GM18502 (cell line): ENCODE measurements around the gene PRKCB.
"Not testable (repeated sequence)": the region's sequence is repeated elsewhere in the genome, so short reads cannot be mapped to it uniquely, and the experiment has no call there.

Experiments used
- ATAC-seq: cut with Tn5 transposase; IDR thresholded peaks from one replicate; pipeline ENCODE4 v1.9.1; 2021; ENCODE audit warnings: mild to moderate bottlenecking; ENCODE audit not compliant: unreplicated experiment, poor library complexity

The PRKCB gene

DNA sequence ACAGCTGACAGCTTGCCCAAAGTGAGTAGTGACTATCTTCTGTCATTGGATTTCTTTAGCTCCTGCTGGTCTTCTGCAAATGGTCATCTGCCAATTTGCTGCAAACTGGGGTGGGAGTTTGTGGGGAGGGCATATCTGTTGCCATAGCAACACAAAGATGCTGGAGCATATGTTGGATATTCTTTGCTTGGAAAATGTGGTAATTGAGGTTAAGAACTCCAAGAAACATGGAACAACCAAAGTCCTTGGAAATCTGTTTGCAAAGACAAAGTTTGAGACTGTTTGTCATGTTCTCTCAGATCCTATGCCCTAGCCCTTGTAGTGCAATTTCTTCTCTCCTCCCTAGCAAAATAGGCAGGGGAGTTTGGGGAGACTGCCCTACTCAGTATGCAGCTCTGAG, 155.3 kb downstream of the PRKCB start:
- ATAC-seq = no peak

DNA sequence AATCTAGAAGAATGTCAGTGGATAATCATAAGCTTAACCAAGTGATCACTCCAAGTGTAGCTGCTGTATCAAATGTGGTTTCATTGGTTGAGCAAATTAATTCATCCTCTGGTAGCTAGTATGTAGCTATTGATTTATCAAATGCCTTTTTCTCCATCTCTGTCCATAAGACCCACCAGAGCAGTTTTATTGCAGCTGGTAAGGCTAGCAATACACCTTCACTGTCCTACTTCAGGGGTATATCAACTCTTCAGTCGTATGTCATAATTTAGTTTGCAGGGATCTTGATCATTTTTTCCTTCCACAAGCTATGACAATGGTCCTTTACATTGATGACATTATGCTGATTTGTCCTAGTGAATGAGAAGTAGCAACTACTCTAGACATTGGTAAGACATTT, 158.8 kb downstream of the PRKCB start:
- no peak for ATAC-seq

DNA sequence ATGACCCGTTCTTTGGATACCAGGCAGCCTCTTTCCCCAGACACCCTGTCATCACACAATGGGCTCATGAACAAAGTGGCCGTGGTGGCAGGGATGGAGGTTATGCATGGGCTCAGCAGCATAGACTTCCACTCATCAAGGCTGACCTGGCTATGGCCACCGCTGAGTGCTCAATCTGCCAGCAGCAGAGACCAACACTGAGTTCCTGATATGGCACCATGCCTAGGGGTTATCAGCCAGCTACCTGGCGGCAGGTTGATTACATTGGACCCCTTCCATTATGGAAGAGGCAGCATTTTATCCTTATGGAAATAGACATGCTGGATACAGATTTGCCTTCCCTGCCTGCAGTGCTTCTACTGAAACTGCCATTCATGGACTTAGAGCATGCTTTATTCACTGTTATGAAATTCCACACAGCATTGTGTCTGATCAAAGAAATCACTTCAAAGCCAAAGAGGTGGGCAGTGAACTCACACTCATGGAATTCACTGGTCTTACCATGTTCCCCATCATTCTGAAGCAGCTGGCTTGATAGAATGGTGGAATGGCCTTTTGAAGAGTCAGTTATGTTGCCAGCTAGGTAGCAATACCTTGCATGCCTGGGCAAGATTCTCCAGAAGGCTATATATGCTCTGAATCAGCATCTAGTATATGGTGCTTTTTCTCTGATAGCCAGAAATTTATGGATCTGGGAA, 160.6 kb downstream of the PRKCB start:
- no peak for ATAC-seq

GRCh38 chr16:23998771-23999170, 163.0 kb downstream of the PRKCB start:
- ATAC-seq = no peak

GRCh38 chr16:23999663-24000062, 163.9 kb downstream of the PRKCB start:
- peak; percentile 69 for ATAC-seq

DNA sequence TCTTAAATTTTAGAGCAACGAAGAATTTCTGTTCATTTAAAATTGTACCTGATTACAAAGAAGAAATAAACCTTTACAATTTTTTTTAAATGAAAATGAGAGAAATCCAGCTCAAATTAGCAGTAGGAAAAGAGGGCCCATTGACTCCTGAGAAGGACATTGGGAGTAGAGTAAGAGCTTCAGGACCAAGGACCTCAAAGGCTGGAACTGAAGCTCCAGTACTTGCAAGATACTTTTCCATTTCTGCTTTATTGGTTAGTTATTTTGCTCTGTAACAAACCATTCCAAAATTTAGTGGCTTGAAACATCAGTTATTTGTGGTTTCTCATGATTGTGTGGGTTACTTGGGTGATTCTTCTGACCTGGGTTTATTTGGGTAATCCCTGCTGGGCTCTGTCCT, 165.9 kb downstream of the PRKCB start:
- ATAC-seq = no peak

DNA sequence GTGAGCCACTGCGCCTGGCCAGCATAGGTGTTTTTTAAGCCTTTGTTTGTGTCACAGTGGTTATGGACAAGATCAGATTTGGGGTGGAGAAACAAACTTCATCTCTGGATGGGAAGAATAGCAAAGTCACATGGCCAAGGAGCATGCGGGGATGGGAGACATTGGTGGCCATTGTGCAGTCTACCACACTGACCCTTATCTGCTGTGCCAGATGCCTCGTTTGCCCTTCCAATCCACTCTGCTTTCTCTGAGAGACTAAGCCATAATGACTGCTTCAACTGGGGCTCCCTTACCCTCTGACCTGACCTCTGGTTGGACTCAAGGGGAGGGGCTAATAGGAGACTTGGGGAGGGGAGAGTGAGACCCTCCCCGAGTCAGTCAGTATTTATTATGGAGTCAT, 166.8 kb downstream of the PRKCB start:
- ATAC-seq = no peak

DNA sequence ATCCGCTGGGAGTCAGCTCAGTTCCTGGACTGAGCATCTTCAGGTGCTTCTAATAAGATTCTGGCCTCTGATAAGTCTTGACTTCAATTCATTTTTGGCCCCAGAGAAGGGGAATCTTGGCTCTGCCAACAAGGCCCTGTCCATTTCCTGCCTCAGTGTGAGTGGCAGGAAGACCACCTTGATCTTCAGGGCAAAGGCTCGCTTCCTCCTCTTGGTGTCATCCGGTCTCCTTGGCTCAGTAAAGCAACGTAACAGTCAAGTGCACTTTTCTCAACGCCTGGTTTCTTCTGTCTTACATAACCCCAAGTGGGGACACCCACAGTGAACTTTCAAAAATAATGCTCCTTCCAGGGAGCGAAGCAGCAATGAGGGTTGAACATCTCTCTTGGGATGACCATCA, 169.8 kb downstream of the PRKCB start:
- ATAC-seq = no peak

- no peak for ATAC-seq
These were observed 171.6 kb downstream of the PRKCB start for GRCh38 chr16:24007391-24007790.

DNA sequence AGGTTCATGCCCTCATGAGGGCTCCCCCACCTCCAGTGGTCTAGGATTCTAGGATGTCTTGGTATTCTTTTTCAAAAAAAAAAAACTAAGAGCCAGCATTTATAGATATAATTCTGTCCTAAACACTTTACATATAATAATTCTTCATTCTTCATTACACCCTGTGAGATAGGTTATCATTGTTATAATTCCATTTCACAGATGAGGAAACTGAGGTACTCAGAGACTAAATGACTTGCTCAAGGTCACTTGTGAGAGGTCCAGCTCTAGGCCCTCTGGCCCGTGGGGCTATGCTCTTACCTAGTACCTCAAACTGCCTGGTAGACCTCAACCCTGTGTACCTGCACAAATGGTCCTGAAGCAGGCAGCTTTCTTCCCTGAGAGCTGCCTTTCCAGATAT, 172.2 kb downstream of the PRKCB start:
- no peak for ATAC-seq

GRCh38 chr16:24009098-24009497, 173.3 kb downstream of the PRKCB start:
- ATAC-seq = no peak

GRCh38 chr16:24009955-24010354, 174.2 kb downstream of the PRKCB start:
- no peak for ATAC-seq

DNA sequence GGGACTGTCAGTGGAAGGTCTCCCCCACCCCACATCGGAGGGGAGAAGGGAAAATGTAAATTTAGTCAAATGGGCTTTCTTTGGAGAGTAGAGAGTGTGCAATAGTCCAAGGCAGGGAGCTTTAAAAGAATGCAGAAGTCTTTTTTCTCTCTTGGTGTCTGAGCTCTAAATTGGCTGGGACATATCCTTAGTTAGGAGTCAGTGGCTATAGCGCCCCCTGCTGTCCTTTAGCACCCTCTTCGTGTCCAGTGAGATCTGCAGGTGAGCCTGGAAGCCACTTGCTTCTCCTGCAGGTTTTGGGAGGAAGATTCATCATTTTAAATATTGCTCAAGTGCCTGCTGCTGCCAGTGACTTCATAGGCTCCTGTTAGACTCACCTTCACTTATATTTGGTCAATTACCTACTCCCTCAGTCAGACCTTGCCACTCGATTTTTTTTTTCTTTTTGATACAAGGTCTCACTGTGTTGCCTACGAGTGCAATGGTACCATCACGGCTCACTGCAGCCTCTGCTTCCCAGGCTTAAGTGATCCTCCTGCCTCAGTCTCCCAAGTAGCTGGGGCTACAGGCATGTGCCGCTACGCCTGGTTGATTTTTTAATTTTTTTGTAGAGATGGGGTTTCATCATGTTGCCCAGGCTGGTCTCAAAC, 174.8 kb downstream of the PRKCB start:
- ATAC-seq = no peak

DNA sequence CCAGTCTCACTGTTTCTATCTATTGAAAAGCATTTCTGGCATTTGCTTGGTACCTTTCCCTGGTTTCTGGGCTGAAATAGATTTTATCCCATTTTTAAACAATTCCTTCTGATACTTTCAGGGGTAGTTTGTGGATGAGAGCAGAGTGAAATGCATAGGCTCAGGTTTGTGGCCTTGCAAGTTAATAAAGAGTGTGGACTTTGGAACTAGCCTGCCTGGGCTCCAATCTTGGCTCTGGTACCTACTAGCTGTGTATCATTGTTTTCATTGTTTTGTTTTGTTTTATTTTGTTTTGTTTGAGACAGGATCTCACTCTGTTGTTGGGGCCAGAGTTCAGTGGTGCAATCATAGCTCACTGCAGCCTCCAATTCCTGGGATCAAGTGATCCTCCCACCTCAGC, 175.5 kb downstream of the PRKCB start:
- no peak for ATAC-seq

DNA sequence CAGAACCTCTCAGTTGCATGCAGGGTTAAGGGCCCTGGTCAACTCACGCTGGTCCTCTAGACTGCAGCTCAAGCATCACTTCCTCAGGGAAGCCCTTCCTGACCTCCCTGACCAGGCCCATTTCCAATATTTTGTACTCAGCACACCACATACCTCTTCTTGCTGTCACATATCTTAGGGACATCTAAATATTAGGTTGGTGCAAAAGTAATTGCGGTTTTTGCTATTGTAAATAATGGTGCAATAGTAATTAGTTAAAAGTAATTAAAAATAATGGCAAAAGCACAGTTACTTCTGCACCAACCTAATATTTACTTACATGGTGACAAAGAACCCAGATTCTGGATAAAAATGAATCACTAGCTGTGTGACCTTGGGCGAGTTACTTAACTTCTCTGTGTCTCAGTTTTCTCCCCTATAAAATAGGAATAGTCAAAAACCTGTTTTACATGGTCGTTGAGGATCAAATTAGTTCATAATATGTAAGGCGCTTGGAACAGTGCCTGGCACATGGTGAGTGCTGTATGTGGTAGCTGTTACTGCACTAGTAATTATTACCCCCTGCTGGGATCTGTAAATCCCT, 177.4 kb downstream of the PRKCB start:
- no peak for ATAC-seq

- peak; percentile 91 for ATAC-seq
These were observed 178.3 kb downstream of the PRKCB start for GRCh38 chr16:24013864-24014645.

- ATAC-seq = not testable (repeated sequence)
These were observed 179.2 kb downstream of the PRKCB start for GRCh38 chr16:24014955-24015354.

GRCh38 chr16:24015923-24016322, 180.1 kb downstream of the PRKCB start:
- ATAC-seq = no peak

DNA sequence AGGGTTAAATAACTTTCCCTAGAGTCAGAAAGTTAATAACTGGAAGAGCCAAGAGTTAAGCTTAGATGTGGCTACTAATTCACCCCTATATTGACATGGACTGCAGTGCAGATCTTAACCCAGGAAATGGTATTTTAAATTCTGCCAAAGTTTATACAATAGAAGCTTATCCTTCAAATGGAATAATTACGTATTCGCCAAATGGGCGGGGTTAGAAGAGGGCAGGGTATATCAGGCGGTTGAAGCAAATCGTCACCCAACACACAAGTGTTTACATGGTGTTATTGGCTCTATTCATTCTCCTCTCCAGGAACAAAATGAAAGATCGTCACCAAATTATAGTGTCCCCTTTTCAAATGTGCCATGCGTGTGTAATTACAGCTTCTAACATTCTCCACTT, 182.7 kb downstream of the PRKCB start:
- ATAC-seq = no peak

DNA sequence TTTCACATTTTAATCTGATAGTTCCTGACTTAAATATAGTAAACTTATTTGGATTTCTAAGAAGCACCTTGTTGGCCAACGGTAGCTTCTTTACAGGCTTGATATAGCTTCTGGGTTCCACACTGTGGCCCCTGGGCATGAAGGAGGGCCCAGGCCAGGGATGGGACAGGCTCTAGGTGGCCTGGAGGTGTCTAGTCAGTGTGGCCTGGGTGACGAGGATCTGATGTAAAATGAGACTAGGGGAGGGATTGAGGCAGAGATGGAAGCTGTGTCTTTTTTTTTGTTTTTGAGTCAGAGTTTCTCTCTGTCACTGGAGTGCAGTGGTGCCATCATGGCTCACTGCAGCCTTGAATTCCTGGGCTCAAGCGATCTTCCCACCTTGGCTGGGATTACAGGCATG, 187.0 kb downstream of the PRKCB start:
- ATAC-seq = no peak

DNA sequence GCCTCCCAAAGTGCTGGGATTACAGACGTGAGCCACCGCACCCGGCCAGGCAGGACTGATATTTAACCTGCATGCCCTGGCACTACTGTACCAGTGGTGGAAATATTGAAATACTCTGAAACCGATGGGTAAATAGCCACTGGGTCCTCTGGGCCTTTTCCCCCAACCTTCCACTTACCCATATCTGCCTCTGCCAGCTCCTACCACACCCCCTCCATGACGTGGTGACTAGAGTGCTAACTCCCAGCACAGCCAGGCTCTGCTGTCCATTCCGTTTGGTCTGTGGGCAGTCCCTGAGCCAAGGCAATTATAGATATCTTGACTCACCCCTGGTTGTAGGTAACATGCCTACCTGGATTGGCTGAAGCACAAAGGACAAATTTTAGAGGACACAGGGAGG, 187.8 kb downstream of the PRKCB start:
- ATAC-seq = no peak
